ENCODE results near the gene RHOBTB3.

DNA sequence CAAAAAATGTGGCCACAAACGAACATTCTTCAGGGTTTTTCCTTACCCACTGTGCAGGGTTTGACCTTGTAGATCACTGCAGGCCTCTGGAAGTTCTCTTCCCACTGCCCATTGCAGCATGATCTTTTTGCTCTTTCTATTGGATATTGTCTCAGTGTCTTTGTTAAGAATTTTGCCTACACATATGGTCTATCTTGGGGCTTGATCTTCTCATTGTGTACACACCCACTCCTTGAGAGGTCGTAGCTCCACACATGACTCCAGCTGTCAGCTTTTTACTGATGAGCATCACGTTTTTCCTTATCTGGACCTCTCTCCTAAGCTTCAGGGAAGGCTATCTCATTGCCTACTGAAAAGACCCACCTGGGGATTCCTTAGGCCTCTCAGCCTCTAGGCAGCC lies 94.4 kb downstream of the RHOBTB3 start:
- no peak for TF ChIP-seq CTCF (IDR thresholded peaks at IDR 0.05)
- no peak for TF ChIP-seq POLR2A (IDR thresholded peaks at IDR 0.05)
